Right kidney (tissue), 1 donor: ENCODE measurements around the gene RRP1B.
"Not testable (repeated sequence)": the region's sequence is repeated elsewhere in the genome, so short reads cannot be mapped to it uniquely, and the experiment has no call there.

Source experiments
- DNase-seq: peaks from one replicate; pipeline ENCODE4 v3.0.0-alpha.2; 2016

The RRP1B gene

GRCh38 chr21:43669828-43670605 is 10.7 kb downstream of the RRP1B start:
- no peak for DNase-seq

DNA sequence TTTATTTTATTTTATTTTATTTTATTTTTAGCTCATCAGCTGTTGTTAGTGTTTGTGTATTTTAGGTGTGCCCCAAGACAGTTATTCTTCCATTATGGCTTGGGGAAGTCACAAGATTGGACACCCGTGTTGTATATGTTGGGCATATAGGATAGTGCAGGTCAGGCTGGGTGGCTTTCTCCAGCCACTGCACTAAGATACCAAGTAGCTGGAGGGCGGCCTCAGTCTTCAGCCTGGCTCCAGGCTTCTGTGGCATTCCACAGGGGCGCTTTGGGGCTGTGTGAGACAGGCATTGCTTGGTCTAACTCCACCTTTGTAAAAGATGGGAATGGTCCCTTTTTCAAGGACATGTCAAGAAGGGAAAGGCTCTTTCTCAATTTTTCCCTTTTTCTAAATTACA is 16.5 kb downstream of the RRP1B start:
- DNase-seq: no peak

- no peak for DNase-seq
Observed at GRCh38 chr21:43676391-43676790, 17.0 kb downstream of the RRP1B start.

- no peak for DNase-seq
Observed at GRCh38 chr21:43679951-43680350, 20.6 kb downstream of the RRP1B start.

GRCh38 chr21:43680421-43680820 is 21.1 kb downstream of the RRP1B start:
- DNase-seq: not testable (repeated sequence)

DNA sequence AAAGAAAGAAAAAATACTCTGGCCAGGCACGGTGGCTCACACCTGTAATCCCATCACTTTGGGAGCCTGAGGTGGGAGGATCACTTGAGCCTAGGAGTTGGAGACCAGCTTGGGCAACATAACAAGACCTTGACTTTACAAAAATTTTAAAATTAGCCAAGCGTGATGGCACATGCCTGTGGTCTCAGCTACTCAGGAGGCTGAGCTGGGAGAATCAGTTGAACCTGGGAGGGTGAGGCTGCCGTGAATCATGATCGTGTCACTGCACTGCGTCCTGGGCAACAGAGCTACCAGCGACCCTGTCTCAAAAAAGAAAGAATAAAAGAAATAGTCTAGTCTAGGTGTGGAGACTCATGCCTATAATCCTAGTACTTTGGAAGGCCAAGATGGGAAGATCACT is 22.3 kb downstream of the RRP1B start:
- DNase-seq: no peak

DNA sequence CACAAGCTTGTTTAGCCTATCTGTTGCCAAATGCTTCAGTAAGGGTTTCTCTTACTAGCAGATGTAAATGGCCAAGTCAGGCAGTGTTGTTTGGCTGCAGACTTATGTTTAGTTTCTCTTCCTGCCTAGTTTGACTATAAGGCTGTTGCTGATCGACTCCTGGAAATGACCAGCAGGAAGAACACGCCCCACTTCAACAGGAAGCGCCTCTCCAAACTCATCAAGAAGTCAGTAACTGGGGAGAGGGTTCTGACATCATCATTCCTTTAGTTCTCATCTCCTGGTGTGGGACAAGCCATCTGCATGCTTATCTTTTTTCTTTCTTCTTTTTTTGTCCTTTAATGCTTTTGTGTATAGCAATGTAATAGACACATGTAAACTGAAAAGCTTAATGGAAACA is 25.1 kb downstream of the RRP1B start:
- DNase-seq: no peak

DNA sequence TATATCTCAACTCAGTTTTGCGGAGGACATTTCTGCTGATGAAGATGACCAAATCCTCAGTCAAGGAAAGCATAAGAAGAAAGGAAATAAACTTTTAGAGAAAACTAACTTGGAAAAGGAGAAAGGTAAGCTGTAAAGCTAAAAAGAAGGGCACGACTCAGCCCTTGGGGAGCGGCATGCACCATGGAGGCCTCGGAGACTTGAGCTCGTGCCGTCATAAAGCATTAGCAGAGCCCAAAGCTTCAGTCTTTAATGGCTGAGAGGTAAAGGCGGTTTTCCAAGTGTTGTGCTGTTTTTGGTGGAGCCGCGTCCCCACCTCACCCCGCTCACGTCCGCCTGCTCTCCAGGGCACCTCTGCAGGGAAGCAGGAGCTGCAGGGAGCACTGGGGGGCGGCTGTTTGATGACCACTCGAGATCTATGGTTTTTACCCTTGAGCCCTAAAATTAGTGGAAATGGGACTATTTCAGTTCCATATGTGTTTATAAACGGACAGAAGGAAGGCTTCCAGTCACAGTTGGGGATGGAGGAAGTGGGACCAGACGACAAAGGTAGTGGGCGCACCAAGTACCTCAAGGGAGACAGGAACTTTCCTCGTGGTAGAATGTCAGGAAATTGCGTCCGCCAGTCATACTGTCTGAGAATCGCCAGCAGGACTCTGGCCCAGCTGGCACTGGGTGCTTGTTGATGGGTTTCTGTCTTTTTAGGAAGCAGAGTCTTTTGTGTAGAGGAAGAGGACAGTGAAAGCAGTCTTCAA is 27.6 kb downstream of the RRP1B start:
- no peak for DNase-seq

DNA sequence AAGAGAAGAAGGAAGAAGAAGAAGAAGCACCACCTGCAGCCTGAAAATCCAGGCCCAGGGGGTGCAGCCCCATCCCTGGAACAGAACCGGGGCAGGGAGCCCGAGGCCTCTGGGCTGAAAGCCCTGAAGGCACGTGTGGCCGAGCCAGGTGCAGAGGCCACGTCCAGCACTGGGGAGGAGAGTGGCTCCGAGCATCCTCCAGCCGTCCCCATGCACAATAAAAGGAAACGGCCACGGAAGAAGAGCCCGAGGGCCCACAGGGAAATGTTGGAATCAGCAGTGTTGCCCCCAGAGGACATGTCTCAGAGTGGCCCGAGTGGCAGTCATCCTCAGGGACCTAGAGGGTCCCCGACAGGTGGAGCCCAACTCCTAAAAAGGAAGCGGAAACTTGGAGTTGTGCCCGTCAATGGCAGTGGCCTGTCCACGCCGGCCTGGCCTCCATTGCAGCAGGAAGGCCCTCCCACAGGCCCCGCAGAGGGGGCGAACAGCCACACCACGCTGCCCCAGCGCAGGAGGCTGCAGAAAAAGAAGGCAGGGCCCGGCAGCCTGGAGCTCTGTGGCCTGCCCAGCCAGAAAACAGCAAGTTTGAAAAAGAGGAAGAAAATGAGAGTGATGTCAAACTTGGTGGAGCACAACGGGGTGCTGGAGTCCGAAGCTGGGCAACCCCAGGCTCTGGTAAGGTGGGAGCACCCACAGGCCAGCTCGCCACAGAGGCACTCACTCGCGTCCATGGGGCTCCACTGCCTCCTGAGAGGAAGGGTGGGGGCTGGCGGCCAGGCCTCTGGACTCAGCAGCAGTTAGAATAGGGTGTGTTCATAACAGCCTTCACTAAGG is 28.4 kb downstream of the RRP1B start:
- no peak for DNase-seq

GRCh38 chr21:43688906-43689305 is 29.5 kb downstream of the RRP1B start:
- DNase-seq: no peak

DNA sequence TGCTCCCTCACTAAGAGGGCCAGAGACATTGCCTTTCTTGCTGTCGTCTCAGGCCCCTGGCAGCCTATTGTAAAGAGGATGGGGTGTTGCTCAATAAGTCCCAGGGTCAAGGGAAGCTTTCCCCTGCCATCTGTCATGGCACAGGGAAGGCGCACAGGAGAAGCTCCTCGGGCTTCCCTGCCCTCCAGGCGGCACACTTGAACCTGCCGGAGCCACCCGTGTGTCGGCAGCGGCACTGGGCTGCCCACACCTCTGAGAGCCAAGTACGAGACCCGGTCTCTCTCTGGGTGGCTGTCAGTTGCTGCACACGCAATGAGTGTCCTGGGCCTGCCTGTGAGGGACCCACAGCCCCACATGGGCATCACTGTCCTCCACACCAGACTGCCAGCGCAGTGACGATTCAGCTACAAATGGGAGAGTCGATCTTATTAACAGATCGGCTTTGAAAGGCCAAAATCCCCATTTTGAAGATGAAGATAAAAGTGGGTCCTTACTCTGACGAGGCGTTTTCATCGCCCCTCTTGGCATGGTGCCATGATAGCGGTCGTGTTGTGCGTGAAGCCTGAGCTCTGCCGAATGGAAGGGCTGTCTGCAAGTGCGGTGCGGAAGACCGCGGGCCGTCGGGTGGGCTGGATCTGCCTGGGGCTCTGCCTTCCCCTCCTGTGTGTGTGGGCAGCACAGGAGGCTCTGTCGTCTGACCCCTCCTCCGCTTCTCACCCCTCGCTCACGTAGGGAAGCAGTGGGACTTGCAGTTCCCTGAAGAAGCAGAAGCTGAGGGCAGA is 30.4 kb downstream of the RRP1B start:
- no peak for DNase-seq

DNA sequence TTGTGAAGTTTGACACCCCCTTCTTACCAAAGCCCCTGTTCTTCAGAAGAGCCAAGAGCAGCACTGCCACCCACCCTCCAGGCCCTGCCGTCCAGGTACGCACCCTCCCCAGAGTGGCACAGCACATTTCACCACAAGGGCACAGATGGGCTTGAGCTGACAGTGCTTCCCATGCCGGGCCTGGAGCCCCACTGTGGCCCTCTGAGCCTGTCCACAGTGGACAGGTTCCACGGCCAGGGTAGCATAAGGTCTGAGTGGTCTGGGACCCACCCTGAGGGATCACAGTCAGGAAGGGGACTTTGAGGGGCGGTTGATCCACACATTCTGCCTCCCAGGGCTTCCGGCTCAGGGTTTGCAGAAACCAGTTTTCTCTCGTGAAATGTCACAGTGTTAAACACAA is 31.0 kb downstream of the RRP1B start:
- no peak for DNase-seq

DNA sequence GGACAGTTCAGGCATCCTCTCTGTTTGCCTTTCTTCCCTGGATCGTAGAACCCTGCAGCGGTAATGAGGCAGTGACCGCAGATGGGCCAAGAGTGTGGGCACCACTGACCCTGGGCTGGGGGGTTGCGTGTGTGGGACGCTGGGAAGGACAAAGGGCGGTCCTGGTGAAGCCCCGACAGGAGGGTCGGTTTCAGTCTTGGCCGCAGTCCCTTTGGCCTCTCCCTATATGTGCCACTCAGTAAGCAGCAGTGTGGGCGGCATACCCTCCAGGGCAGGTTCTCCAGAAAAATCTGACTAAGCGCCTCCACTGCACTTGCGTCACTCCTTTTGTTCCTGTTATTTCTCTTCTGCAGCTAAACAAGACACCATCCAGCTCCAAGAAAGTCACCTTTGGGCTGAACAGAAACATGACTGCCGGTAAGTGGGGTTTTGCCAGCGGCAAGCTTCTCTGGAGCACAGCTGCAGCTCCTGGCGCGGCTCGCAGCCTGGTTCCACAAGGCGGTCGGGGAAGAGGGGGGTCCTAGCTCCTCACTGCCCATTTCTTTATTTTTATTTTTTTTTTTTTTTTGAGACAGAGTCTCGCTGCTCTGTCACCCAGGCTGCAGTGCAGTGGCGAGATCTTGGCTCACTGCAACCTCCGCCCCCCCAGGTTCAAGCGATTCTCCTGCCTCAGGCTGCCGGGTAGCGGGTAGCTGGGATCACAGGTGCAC is 31.9 kb downstream of the RRP1B start:
- no peak for DNase-seq

DNA sequence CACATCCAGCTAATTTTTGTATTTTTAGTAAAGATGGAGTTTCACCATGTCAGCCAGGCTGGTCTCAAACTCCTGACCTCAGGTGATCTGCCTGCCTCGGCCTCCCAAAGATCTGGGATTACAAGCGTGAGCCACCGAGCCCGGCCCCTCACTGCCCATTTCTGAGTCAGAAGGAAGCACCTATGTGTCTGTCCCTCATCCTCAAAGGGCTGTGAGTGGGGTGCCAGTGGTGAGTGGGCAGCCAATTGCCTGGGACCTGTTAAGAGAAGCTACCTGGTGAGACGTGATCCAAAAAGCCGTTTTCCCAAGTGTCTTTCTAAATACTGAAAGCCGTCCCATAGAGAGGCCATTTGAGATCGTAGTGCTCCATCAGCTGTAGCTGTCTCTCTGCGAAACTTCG is 32.4 kb downstream of the RRP1B start:
- DNase-seq: no peak

- DNase-seq: no peak
Observed at GRCh38 chr21:43692949-43693348, 33.6 kb downstream of the RRP1B start.

DNA sequence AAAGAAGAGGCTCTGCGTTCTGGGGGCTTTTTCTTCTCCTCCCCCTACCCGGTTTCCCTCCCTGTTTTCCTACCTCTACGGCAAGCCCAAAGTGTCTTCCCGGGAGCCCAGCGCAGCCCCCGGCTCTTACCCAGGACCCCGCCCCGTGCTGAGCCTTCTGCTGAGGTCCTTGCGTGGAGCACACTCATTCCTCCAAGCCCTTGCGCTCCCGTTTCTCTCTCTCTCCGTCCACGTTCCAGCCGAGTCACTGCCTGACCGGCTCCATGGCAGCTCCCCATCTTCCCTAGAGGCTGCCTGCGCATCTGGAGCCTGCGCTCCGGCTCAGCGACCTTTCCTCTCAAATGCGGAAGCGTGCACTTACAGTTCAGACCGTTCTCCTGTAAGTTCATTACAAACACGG is 34.6 kb downstream of the RRP1B start:
- DNase-seq: no peak

- DNase-seq: no peak
Observed at GRCh38 chr21:43694437-43695079, 35.2 kb downstream of the RRP1B start.

- no peak for DNase-seq
Observed at GRCh38 chr21:43696214-43696613, 36.9 kb downstream of the RRP1B start.

DNA sequence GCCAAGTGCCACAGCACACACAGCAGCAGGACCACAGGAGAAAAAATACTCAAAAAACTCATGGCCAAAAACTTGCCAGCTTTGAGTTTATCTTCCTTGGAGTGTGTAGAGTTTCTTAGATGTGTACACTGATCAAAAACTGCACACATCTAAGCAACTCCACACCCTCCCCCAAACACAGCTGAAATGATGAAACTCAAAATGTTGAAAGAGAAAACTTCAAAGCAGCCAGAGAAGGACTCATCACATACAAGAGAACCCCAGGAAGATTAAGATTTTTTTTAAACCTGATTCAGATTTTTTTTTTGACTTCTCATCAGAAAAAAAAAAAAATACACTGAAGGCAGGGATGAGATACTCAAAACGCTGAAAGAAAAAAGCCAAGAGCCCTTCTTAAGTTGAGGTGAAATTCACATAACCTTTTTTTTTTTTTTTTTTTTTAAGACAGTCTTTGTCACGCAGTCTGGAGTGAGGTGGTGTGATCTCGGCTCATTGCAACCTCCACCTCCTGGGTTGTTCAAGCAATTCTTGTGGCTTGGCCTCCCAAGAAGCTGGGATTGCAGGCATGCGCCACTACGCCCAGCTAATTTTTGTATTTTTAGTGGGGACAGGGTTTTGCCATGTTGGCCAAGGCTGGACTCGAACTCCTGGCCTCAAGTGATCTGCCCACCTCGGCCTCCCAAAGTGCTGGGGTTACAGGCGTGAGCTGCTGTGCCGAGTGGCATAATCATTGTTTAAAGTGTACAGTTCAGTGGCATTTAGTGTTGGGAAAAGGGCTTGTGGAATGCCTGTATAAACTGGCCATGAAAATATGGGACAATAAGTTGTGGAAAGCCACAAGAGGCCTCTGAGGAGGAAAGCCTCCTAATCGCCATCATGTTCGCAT is 38.6 kb downstream of the RRP1B start:
- DNase-seq: no peak

GRCh38 chr21:43699492-43699777 is 40.1 kb downstream of the RRP1B start:
- DNase-seq: not testable (repeated sequence)
